TTC549 (cell line): ENCODE data around the gene SPRR5.

Experiments
- FAIRE-seq: peaks from 2 replicates; lab custom pipeline; 2012; peaks lifted over from hg19 to GRCh38; lab: Jason Lieb, UNC

The SPRR5 gene

GRCh38 chr1:152946651-152947256, at the start of gene SPRR5:
Gene SPRR5, plus strand, starts transcription at chr1:152947206. Its CDS starts 1,349 bp downstream, at chr1:152948555.
- FAIRE-seq, result no peak

DNA sequence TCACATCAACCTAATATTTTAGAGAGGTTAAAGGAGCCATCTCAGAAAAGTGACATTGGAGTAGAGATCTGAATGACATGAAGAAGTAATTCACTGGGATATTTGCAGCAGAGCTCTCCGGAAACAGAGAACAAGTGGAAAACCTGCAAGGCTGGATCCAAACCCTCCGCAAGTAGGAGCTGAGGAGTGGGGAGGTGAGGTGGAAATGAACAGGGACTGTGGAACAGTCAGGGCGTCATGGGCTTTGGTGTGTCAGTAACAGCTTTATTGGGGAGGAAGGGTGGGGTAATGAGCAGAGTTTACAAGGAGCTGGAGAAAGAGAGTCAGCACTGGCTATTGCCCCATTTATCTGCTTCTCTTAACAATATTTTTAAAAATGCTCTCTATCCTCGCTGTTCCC, 48.0 kb upstream of the SPRR5 start:
- FAIRE-seq, result no peak

- FAIRE-seq, result no peak
Measured at GRCh38 chr1:152899883-152900282, 47.1 kb upstream of the SPRR5 start.

DNA sequence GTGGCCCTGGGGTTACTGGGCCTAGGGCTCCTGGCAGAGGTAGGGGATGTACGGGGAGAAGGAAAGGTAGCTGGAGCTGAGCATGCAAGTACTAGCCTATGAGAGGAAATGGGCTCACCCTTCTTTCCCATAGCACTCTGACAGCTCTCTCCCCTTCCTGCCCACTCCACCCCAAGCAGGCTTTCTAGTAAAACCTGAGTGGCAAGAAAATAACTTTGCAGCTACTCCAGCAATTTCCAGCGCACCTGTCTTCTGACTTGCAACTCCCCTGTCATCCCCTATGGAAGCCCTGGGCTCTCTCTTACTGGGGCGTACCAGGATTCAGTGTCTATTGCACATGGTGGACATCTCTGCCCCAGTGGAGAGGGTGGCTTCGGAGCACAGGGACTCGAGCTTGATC, 45.4 kb upstream of the SPRR5 start:
- no peak for FAIRE-seq

GRCh38 chr1:152902636-152903035, 44.4 kb upstream of the SPRR5 start:
- FAIRE-seq, result no peak

DNA sequence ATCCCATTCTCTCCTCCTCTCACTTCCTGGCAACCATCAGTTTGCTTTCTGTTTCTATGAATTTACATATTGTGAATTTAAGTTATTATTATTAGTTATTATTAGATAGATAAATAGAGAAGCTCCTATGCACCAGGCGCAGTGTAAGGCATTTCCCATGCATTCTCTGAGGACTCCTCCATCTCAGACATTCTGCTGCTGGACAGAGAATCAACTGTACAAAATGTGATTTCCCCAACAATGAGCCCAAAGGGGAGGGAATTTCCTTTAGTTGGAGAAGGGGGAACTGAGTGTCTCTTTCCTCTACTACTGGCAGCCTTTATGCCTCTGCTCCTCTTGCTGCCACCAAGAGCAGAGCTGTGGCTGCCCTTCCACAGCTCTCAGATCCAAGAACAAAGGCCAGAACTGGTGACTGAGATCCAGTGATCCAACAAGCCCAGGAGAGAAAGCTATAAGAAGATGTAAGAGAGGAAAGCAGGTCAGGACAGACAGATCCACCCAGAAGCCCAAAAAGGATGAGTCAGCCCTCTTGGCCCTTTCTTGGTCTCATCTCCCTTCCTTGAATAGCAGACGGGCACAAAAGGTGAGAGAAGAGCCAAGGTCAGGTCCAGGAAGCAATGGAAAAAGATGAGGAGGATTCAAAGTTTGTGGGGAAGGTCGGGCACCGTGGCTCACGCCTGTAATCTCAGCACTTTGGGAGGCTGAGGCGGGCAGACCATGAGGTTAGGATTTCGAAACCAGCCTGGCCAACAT, 42.1 kb upstream of the SPRR5 start:
- no peak for FAIRE-seq

DNA sequence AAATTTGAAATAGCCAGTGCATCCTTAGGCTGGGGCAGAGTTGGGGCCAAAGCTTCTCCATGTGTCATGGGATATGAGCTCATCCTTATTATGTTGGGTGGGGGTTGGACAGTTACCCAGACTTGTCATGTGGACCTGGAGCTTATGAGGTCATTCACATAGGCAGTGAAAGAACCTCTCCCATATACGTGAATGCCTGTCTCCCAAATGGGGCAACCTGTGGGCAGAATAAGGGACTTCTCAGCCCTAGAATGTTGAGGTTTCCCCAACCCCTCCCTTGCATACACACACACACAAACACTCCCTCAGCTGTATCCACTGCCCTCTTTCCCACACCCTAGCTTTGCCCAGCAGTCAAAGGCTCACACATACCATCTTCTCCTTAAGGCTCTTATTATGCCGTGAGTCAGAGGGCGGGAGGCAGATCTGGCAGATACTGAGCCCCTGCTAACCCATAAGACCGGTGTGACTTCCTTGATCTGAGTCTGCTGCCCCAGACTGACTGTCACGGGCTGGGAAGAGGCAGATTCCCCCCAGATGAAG, 40.9 kb upstream of the SPRR5 start:
- no peak for FAIRE-seq

- FAIRE-seq, result no peak
Measured at GRCh38 chr1:152907686-152908601, 39.1 kb upstream of the SPRR5 start, which contains the start of gene IVL. Gene IVL, plus strand, starts transcription at chr1:152908546. Its CDS starts 1,252 bp downstream, at chr1:152909798.

- FAIRE-seq, result no peak
Measured at GRCh38 chr1:152909206-152909605, 37.8 kb upstream of the SPRR5 start.

- no peak for FAIRE-seq
Measured at GRCh38 chr1:152912471-152912870, 34.5 kb upstream of the SPRR5 start.

DNA sequence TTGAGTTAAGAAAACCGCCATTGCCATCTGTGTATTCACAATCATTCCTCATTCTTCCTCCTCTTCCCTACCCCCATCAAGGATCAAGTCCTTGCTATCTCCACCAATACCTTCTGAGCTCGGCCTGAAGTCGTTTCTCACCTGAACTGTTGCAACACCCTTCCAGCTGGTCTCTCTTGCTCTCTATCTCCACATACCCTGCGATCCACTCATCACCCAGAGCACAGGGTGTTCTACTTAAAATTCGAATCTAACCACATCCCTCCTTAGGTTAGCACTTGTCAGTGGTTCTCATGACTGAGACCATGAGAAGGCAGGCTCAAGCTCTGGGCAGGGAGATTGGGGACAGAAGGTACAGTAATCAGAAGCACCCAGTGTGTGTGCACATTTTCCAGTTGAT, 34.1 kb upstream of the SPRR5 start:
- no peak for FAIRE-seq

DNA sequence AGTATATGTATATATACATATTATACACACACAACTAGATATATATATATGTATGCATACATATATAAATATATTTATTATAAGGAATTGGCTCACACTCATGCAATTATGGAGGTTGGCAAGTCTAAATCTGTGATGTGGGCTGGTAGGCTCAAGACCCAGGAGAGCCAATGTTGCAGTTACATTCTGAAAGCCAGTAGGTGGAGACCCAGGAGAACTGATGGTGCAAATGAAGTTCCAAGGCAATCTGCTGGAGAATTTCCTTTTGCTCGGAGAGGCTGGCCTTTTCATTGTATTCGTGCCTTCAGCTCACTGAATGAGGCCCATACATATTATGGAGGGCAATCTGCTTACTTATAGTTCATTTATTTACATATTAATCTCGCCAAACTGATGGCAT, 29.2 kb upstream of the SPRR5 start:
- FAIRE-seq, result peak; percentile 22

- no peak for FAIRE-seq
Measured at GRCh38 chr1:152919071-152919470, 27.9 kb upstream of the SPRR5 start.

DNA sequence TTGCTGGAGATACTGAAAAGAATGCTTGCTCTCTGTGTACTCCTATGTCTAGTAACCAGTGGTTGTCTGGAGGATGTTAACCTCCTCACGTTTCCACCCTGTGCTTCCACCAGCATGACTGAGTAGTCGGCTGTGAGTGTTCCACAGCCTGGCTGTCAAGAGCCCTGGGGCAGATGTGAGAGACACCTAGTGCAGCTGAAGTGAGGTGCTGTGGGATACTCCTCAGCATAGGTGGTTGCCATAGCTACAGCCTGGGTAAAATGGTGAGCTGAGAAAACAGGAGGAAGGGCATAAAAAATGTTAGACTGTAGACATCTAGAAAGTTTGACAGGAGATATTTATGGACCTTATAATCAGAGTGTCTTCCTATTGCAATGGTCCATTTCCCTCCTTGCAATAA, 22.8 kb upstream of the SPRR5 start:
- FAIRE-seq, result no peak

DNA sequence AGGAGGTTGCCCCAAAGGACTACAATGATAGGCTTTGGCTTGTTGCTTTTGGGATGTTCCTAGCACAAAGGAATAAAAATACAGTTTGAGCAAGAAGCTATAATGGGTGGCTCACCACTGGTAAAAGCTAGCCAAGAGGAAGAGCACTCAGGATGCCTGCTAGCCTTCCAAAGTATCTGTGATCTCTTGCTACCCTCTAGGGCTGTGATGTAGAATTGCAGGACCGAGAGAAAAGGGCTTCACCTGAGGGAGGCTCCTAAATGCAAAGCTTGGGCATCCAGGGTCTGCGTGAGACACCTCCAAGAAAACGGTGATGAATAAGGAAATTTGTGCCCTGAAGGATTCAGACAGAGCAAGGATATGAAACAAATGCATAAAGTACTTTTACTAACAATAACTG, 20.9 kb upstream of the SPRR5 start:
- no peak for FAIRE-seq

DNA sequence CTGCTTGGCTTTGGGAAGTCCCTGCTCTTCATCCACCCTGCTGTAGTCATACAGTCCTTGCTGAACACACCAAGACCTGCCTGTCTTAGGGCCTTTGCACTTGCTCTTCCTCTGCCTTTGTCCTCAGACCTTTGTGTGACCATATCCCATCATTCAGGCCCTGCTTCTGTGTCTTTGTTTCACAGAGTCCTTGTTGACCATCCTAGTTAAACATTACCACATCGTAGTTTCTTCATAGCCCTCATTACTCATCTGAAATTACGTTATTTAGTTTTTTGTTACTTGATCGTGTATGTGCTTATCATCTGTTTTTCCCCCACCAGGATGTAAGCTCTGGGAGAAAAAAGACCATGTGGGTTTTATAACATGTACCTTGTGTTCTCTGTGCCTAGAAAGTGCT, 18.3 kb upstream of the SPRR5 start:
- FAIRE-seq, result no peak

DNA sequence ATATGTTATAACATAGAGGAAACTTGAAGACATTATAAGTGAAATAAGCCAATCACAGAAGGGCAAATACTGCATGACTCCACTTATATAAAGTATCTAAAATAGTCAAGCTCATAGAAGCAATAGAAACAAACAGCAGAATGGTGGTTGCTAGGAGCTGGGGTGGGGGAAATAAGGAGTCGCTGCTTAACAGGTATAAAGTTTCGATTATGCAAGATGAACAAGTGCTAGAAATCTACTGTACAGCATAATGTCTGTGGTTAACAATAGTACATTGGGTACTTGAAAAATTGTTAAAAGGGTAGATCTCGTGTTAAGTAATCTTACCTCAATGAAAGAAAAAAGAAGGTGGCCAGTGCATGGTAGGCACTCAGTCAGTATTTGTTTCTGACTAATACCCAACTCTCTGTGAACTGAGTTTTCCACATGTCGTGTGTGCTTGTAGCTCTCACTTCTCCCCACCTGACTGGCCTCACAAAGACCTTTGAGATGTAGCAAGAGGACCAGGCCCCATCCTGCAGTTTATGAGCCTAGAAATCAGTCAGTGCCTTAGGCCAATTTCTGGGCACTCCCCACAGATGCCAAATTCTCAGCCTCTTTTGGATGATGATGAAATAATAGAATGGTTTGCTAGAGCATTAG, 14.7 kb upstream of the SPRR5 start:
- no peak for FAIRE-seq

- FAIRE-seq, result no peak
Measured at GRCh38 chr1:152933196-152933595, 13.8 kb upstream of the SPRR5 start.

DNA sequence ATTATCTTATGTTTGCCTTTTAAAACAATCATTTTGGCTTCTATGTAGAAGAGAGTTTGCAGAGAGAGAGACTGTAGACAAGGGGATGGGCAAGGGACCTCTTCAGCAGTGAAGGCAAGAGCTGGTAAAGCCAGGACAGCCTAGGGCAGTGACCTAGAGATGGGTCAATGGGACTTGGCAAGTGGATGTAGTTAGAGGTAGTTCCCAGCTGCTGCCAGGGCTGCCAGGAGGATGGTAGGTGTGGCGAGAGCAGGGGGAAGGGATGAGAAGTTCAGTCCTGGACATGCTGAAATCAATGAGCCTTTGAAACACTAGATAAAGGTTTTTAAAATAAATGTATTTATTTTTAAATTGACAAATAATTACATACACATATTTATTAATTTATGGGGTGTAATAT, 6.4 kb upstream of the SPRR5 start:
- FAIRE-seq, result no peak

GRCh38 chr1:152941037-152941711, 5.8 kb upstream of the SPRR5 start:
- no peak for FAIRE-seq

- FAIRE-seq, result no peak
Measured at GRCh38 chr1:152942161-152942560, 4.8 kb upstream of the SPRR5 start.

DNA sequence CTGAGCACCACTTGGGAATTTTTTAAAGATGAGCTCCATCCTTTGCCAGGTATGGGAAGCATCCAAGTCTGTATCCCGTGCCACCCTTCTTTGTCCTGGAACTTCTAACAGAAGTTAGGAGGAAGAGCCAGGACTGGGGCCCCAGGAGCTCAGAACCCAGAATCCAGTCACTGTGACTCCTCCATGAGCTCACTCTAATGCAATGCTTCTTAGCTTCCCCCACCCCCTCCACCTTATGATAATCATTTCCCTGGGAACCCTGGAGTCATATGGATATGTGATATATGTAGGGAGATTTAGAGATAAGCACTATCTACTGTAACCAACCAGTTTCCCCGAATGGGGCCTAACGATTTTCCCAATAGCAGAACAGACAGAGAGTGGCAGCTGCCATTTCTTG, 758 bp upstream of the SPRR5 start:
- no peak for FAIRE-seq
